Rectal smooth muscle tissue (tissue), 1 donor: ENCODE results near the gene ALOXE3.

ENCODE experiments used
- H3K27ac ChIP-seq: one replicate; pipeline ENCODE4 v1.7.0; 2013; ENCODE audit warnings: low read depth, low read length, inconsistent platforms
- H3K27me3 ChIP-seq: one replicate; pipeline ENCODE4 v1.7.0; 2013; ENCODE audit warnings: low read length; ENCODE audit not compliant: control insufficient read depth, insufficient read depth
- H3K36me3 ChIP-seq: one replicate; pipeline ENCODE4 v1.7.0; 2013; ENCODE audit warnings: low read length; ENCODE audit not compliant: control insufficient read depth, insufficient read depth
- H3K4me1 ChIP-seq: one replicate; pipeline ENCODE4 v1.7.0; 2013; ENCODE audit warnings: low read length; ENCODE audit not compliant: control insufficient read depth, insufficient read depth
- H3K4me3 ChIP-seq: one replicate; pipeline ENCODE4 v1.7.0; 2013; ENCODE audit warnings: low read length
- H3K9ac ChIP-seq: one replicate; pipeline ENCODE4 v1.7.0; 2013; ENCODE audit warnings: low read length

ALOXE3 gene

GRCh38 chr17:8105957-8106398, 12.3 kb downstream of the ALOXE3 start:
- no peak overlapping the region for H3K27ac ChIP-seq
- H3K4me3 ChIP-seq = no peak overlapping the region
- H3K9ac ChIP-seq = no peak overlapping the region
- peaks cover 16% of the 10 kb centered on the region for H3K27me3 ChIP-seq
- H3K36me3 ChIP-seq = no peaks in the 10 kb centered on the region
- no peaks in the 10 kb centered on the region for H3K4me1 ChIP-seq

GRCh38 chr17:8104911-8105310, 13.4 kb downstream of the ALOXE3 start:
- Histone ChIP-seq H3K9ac (no peak overlapping the region), H3K27ac (no peak overlapping the region), H3K36me3 (no peaks in the 10 kb centered on the region), H3K4me1 (no peaks in the 10 kb centered on the region), H3K27me3 (peaks cover 8% of the 10 kb centered on the region), H3K4me3 (no peak overlapping the region)

GRCh38 chr17:8103549-8103948, 14.8 kb downstream of the ALOXE3 start:
- Histone ChIP-seq H3K4me1 (no peaks in the 10 kb centered on the region), H3K27ac (no peak overlapping the region), H3K36me3 (no peaks in the 10 kb centered on the region), H3K9ac (no peak overlapping the region), H3K27me3 (no peaks in the 10 kb centered on the region), H3K4me3 (no peak overlapping the region)

GRCh38 chr17:8101721-8102120, 16.6 kb downstream of the ALOXE3 start:
- Histone ChIP-seq H3K27me3 (no peaks in the 10 kb centered on the region), H3K4me1 (no peaks in the 10 kb centered on the region)

GRCh38 chr17:8100763-8101162, 17.6 kb downstream of the ALOXE3 start:
- Histone ChIP-seq H3K27ac (no peak overlapping the region), H3K4me1 (no peaks in the 10 kb centered on the region), H3K36me3 (no peaks in the 10 kb centered on the region), H3K9ac (no peak overlapping the region), H3K27me3 (no peaks in the 10 kb centered on the region), H3K4me3 (no peak overlapping the region)

More at GRCh38 chr17:8101721-8102120, 16.6 kb downstream of the ALOXE3 start:
- Histone ChIP-seq H3K36me3 (no peaks in the 10 kb centered on the region), H3K27ac (no peak overlapping the region), H3K9ac (no peak overlapping the region), H3K4me3 (no peak overlapping the region)

- Histone ChIP-seq H3K9ac (no peak overlapping the region), H3K27ac (no peak overlapping the region), H3K4me3 (no peak overlapping the region), H3K27me3 (no peaks in the 10 kb centered on the region), H3K36me3 (no peaks in the 10 kb centered on the region), H3K4me1 (no peaks in the 10 kb centered on the region)
These were observed 18.2 kb downstream of the ALOXE3 start for GRCh38 chr17:8100111-8100510.

- Histone ChIP-seq H3K27ac (no peak overlapping the region), H3K4me3 (no peak overlapping the region), H3K4me1 (no peaks in the 10 kb centered on the region), H3K36me3 (no peaks in the 10 kb centered on the region), H3K9ac (no peak overlapping the region), H3K27me3 (peaks cover 3% of the 10 kb centered on the region)
These were observed 21.8 kb downstream of the ALOXE3 start for GRCh38 chr17:8096541-8096940.

- Histone ChIP-seq H3K27me3 (peaks cover 3% of the 10 kb centered on the region), H3K4me3 (no peak overlapping the region), H3K9ac (no peak overlapping the region), H3K27ac (no peak overlapping the region), H3K4me1 (no peaks in the 10 kb centered on the region), H3K36me3 (no peaks in the 10 kb centered on the region)
These were observed 23.0 kb downstream of the ALOXE3 start for GRCh38 chr17:8095361-8095760.

- Histone ChIP-seq H3K27ac (no peak overlapping the region), H3K27me3 (peaks cover 6% of the 10 kb centered on the region)
These were observed 27.2 kb downstream of the ALOXE3 start for GRCh38 chr17:8091033-8091687.

GRCh38 chr17:8089728-8090127, 28.6 kb downstream of the ALOXE3 start:
- no peak overlapping the region for H3K27ac ChIP-seq
- no peaks in the 10 kb centered on the region for H3K36me3 ChIP-seq
- H3K9ac ChIP-seq = no peak overlapping the region
- peaks cover 6% of the 10 kb centered on the region for H3K27me3 ChIP-seq
- H3K4me3 ChIP-seq = no peak overlapping the region
- no peaks in the 10 kb centered on the region for H3K4me1 ChIP-seq

More at GRCh38 chr17:8091033-8091687, 27.2 kb downstream of the ALOXE3 start:
- Histone ChIP-seq H3K4me1 (no peaks in the 10 kb centered on the region), H3K9ac (no peak overlapping the region), H3K4me3 (no peak overlapping the region), H3K36me3 (no peaks in the 10 kb centered on the region)

- Histone ChIP-seq H3K9ac (no peak overlapping the region), H3K4me1 (no peaks in the 10 kb centered on the region), H3K27me3 (peaks cover 6% of the 10 kb centered on the region), H3K27ac (no peak overlapping the region), H3K36me3 (no peaks in the 10 kb centered on the region), H3K4me3 (no peak overlapping the region)
These were observed 30.4 kb downstream of the ALOXE3 start for GRCh38 chr17:8087952-8088230.

- Histone ChIP-seq H3K36me3 (no peaks in the 10 kb centered on the region), H3K27ac (no peak within 1 kb of the TSS), H3K4me1 (no peaks in the 10 kb centered on the region), H3K4me3 (no peak within 1 kb of the TSS), H3K9ac (no peak within 1 kb of the TSS), H3K27me3 (peaks cover 3% of the 10 kb centered on the region)
These were observed 31.0 kb downstream of the ALOXE3 start, which contains the start of gene ALOX12B for GRCh38 chr17:8087075-8087951. ALOX12B (minus strand) TSS chr17:8087716; CDS start chr17:8087442, 274 bp downstream.
